ENCODE measurements around the gene OLFML2A.

DNA sequence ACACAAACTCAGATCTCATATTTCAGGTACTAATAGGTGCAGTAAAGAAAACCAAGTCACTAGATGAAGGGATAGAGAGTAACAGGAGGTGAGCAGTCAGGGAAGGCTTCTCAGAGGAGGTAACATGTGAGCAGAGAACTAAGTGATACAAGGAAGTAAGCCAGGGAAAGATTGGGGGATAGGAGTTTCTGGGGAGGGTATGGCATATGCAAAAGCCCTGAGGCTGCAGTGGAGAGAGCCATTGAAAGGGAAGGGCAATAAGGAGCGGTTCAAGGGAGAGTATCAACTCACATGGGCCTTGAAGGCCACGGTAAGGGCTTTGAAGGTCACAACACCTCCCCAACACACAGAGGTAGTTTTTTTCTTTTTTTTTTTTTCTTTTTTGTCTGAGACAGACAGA, 6.9 kb downstream of the OLFML2A start:
- TF ChIP-seq, protein P1, sequence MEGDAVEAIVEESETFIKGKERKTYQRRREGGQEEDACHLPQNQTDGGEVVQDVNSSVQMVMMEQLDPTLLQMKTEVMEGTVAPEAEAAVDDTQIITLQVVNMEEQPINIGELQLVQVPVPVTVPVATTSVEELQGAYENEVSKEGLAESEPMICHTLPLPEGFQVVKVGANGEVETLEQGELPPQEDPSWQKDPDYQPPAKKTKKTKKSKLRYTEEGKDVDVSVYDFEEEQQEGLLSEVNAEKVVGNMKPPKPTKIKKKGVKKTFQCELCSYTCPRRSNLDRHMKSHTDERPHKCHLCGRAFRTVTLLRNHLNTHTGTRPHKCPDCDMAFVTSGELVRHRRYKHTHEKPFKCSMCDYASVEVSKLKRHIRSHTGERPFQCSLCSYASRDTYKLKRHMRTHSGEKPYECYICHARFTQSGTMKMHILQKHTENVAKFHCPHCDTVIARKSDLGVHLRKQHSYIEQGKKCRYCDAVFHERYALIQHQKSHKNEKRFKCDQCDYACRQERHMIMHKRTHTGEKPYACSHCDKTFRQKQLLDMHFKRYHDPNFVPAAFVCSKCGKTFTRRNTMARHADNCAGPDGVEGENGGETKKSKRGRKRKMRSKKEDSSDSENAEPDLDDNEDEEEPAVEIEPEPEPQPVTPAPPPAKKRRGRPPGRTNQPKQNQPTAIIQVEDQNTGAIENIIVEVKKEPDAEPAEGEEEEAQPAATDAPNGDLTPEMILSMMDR (IDR thresholded peaks at IDR 0.05) = no peak
- no peak for TF ChIP-seq POLR2AphosphoS5 (IDR thresholded peaks at IDR 0.05)

Measured in prostate gland (tissue), 2 donors.